IPS-18a (cell line): ENCODE data around the gene TUT4.

Experiments
- H3K27ac ChIP-seq: one replicate; pipeline ENCODE4 v1.5.1; 2013; ENCODE audit warnings: low read length
- H3K27me3 ChIP-seq: one replicate; pipeline ENCODE4 v1.6.1; 2013; ENCODE audit warnings: mild to moderate bottlenecking, low read length; ENCODE audit not compliant: control insufficient read depth, insufficient read depth
- H3K36me3 ChIP-seq: one replicate; pipeline ENCODE4 v1.6.1; 2013; ENCODE audit warnings: low read depth, low read length; ENCODE audit not compliant: control insufficient read depth
- H3K4me1 ChIP-seq: one replicate; pipeline ENCODE4 v1.6.1; 2013; ENCODE audit warnings: low read depth, low read length; ENCODE audit not compliant: control insufficient read depth
- H3K4me3 ChIP-seq: one replicate; pipeline ENCODE4 v1.5.1; 2013; ENCODE audit warnings: low read length
- H3K9ac ChIP-seq: one replicate; pipeline ENCODE4 v1.6.1; 2013; ENCODE audit warnings: mild to moderate bottlenecking, low read length, moderate library complexity
- H3K9me3 ChIP-seq: one replicate; pipeline ENCODE4 v1.6.1; 2013; ENCODE audit warnings: low read depth, low read length; ENCODE audit not compliant: control insufficient read depth

The TUT4 gene

GRCh38 chr1:52552505-52553361 lies at the start of gene TUT4:
Gene TUT4 (minus strand): TSS chr1:52553092. CDS start chr1:52526280, 26,812 bp downstream.
- Histone ChIP-seq H3K9me3 (no peaks in the 10 kb centered on the region), H3K27ac (peak within 1 kb of the TSS; percentile 15), H3K4me1 (peaks cover 17% of the 10 kb centered on the region), H3K9ac (peak within 1 kb of the TSS; percentile 82), H3K27me3 (peaks cover 7% of the 10 kb centered on the region), H3K36me3 (no peaks in the 10 kb centered on the region), H3K4me3 (peak within 1 kb of the TSS; percentile 84)

GRCh38 chr1:52601991-52602855 lies 49.3 kb upstream of the TUT4 start, which contains the start of gene GPX7:
Gene GPX7 (plus strand): TSS chr1:52602371. CDS start chr1:52602410, 39 bp downstream.
- Histone ChIP-seq H3K4me3 (peak within 1 kb of the TSS; percentile 53), H3K27me3 (peaks cover 36% of the 10 kb centered on the region), H3K9me3 (no peaks in the 10 kb centered on the region), H3K9ac (peak within 1 kb of the TSS; percentile 34), H3K27ac (no peak within 1 kb of the TSS), H3K36me3 (peaks cover 3% of the 10 kb centered on the region), H3K4me1 (peaks cover 7% of the 10 kb centered on the region)

- Histone ChIP-seq H3K9me3 (no peaks in the 10 kb centered on the region), H3K9ac (peak overlapping the region; percentile 34), H3K27me3 (peaks cover 36% of the 10 kb centered on the region), H3K4me3 (peak overlapping the region; percentile 53), H3K36me3 (no peaks in the 10 kb centered on the region), H3K27ac (no peak overlapping the region), H3K4me1 (peaks cover 7% of the 10 kb centered on the region)
Observed at GRCh38 chr1:52601519-52601918, 48.6 kb upstream of the TUT4 start.

- H3K4me3 ChIP-seq, result no peak overlapping the region
- H3K36me3 ChIP-seq, result no peaks in the 10 kb centered on the region
- no peak overlapping the region for H3K27ac ChIP-seq
- no peak overlapping the region for H3K9ac ChIP-seq
- H3K4me1 ChIP-seq, result peaks cover 7% of the 10 kb centered on the region
- H3K27me3 ChIP-seq, result peaks cover 36% of the 10 kb centered on the region
- no peaks in the 10 kb centered on the region for H3K9me3 ChIP-seq
Observed at GRCh38 chr1:52600533-52601179, 47.8 kb upstream of the TUT4 start.

GRCh38 chr1:52599236-52599635 lies 46.3 kb upstream of the TUT4 start:
- Histone ChIP-seq H3K27me3 (peaks cover 36% of the 10 kb centered on the region), H3K27ac (no peak overlapping the region), H3K36me3 (no peaks in the 10 kb centered on the region), H3K4me3 (no peak overlapping the region), H3K4me1 (peaks cover 7% of the 10 kb centered on the region), H3K9ac (no peak overlapping the region), H3K9me3 (no peaks in the 10 kb centered on the region)

GRCh38 chr1:52598729-52599128 lies 45.8 kb upstream of the TUT4 start:
- H3K27me3 ChIP-seq, result peaks cover 32% of the 10 kb centered on the region
- H3K36me3 ChIP-seq, result no peaks in the 10 kb centered on the region
- H3K4me1 ChIP-seq, result peaks cover 7% of the 10 kb centered on the region
- H3K9me3 ChIP-seq, result no peaks in the 10 kb centered on the region
- no peak overlapping the region for H3K9ac ChIP-seq
- no peak overlapping the region for H3K27ac ChIP-seq
- H3K4me3 ChIP-seq, result no peak overlapping the region

GRCh38 chr1:52597912-52598311 lies 45.0 kb upstream of the TUT4 start:
- no peak overlapping the region for H3K9ac ChIP-seq
- peaks cover 24% of the 10 kb centered on the region for H3K27me3 ChIP-seq
- no peak overlapping the region for H3K27ac ChIP-seq

GRCh38 chr1:52595061-52595460 lies 42.2 kb upstream of the TUT4 start:
- Histone ChIP-seq H3K9ac (no peak overlapping the region), H3K27ac (no peak overlapping the region), H3K4me3 (no peak overlapping the region), H3K27me3 (no peaks in the 10 kb centered on the region), H3K36me3 (no peaks in the 10 kb centered on the region), H3K4me1 (peaks cover 4% of the 10 kb centered on the region), H3K9me3 (no peaks in the 10 kb centered on the region)

More at GRCh38 chr1:52597912-52598311, 45.0 kb upstream of the TUT4 start:
- Histone ChIP-seq H3K36me3 (no peaks in the 10 kb centered on the region), H3K9me3 (no peaks in the 10 kb centered on the region), H3K4me1 (peaks cover 7% of the 10 kb centered on the region), H3K4me3 (no peak overlapping the region)

GRCh38 chr1:52593495-52593894 lies 40.6 kb upstream of the TUT4 start:
- no peak overlapping the region for H3K9ac ChIP-seq
- no peaks in the 10 kb centered on the region for H3K36me3 ChIP-seq
- no peak overlapping the region for H3K4me3 ChIP-seq
- no peak overlapping the region for H3K27ac ChIP-seq
- H3K27me3 ChIP-seq, result no peaks in the 10 kb centered on the region
- peaks cover 11% of the 10 kb centered on the region for H3K4me1 ChIP-seq
- no peaks in the 10 kb centered on the region for H3K9me3 ChIP-seq

- Histone ChIP-seq H3K9me3 (no peaks in the 10 kb centered on the region), H3K4me3 (no peak overlapping the region), H3K27me3 (no peaks in the 10 kb centered on the region), H3K4me1 (peaks cover 11% of the 10 kb centered on the region), H3K9ac (no peak overlapping the region), H3K27ac (no peak overlapping the region), H3K36me3 (no peaks in the 10 kb centered on the region)
Observed at GRCh38 chr1:52592637-52593323, 39.9 kb upstream of the TUT4 start.

GRCh38 chr1:52590266-52590665 lies 37.4 kb upstream of the TUT4 start:
- Histone ChIP-seq H3K27ac (no peak overlapping the region), H3K9ac (no peak overlapping the region), H3K9me3 (no peaks in the 10 kb centered on the region), H3K4me3 (no peak overlapping the region), H3K36me3 (no peaks in the 10 kb centered on the region), H3K27me3 (no peaks in the 10 kb centered on the region), H3K4me1 (peaks cover 11% of the 10 kb centered on the region)
